ENCODE data around the gene LPCAT1.

LPCAT1 gene

GRCh38 chr5:1557114-1557873 lies 33.5 kb upstream of the LPCAT1 start:
- no peak for DNase-seq (ENCODE audit: low read depth)
- H3K4me3 ChIP-seq (ENCODE audit: low read length) = no peak overlapping the region
- TF ChIP-seq CTCF (IDR thresholded peaks at IDR 0.05; ENCODE audit: insufficient read depth, low read depth, low read length, missing control alignments) = peak; percentile 13

- no peak for DNase-seq (ENCODE audit: low read depth)
- no peak overlapping the region for H3K4me3 ChIP-seq (ENCODE audit: low read length)
- no peak for TF ChIP-seq CTCF (IDR thresholded peaks at IDR 0.05; ENCODE audit: insufficient read depth, low read depth, low read length, missing control alignments)
Observed at GRCh38 chr5:1555808-1556731, 32.3 kb upstream of the LPCAT1 start.

- TF ChIP-seq CTCF (IDR thresholded peaks at IDR 0.05; ENCODE audit: insufficient read depth, low read depth, low read length, missing control alignments) = no peak
- H3K4me3 ChIP-seq (ENCODE audit: low read length) = no peak overlapping the region
- DNase-seq (ENCODE audit: low read depth) = peak; percentile 68
Observed at GRCh38 chr5:1555011-1555807, 31.4 kb upstream of the LPCAT1 start.

- DNase-seq (ENCODE audit: low read depth) = no peak
- H3K4me3 ChIP-seq (ENCODE audit: low read length) = no peak overlapping the region
- TF ChIP-seq CTCF (IDR thresholded peaks at IDR 0.05; ENCODE audit: insufficient read depth, low read depth, low read length, missing control alignments) = no peak
Observed at GRCh38 chr5:1554410-1554967, 30.7 kb upstream of the LPCAT1 start.

- no peak overlapping the region for H3K4me3 ChIP-seq (ENCODE audit: low read length)
- no peak for TF ChIP-seq CTCF (IDR thresholded peaks at IDR 0.05; ENCODE audit: insufficient read depth, low read depth, low read length, missing control alignments)
- DNase-seq (ENCODE audit: low read depth) = no peak
Observed at GRCh38 chr5:1553539-1554409, 30.0 kb upstream of the LPCAT1 start.

Measured in epithelial cell of esophagus (primary cell).